ENCODE data around the gene DCDC2C. TPM values are rescaled to one million over a fixed set of nuclear protein-coding genes. Genes with fewer than 3 reads are reported as not detected.

The DCDC2C gene
- total RNA-seq, 8 experiments from 2014 or later: not detected

GRCh38 chr2:3728104-3729054 is 25.0 kb downstream of the DCDC2C start:
- peak; percentile 47 to 94 (median 90) for ATAC-seq (replicated peaks in 6 of 8)
- 0 to 80% (median 28%) methylated on average over 1 to 17 of the region's 22 CpGs for WGBS, 10 experiments
- H3K27ac ChIP-seq: peak overlapping the region in 1 of 2 donors; percentile 19
- in situ Hi-C loops (cut with MboI; ENCODE audit: low pct_unique_long_range_greater_than_20kb in 2 of 9, low sequenced_read_pairs in 9 of 9, unreplicated experiment in 9 of 9): loop anchor here in 1 of 9 experiments (25.0 kb wide), 1 partner anchor 1034 kb away; no protein-coding TSS in a partner anchor
- peaks cover 16 to 22% of the 10 kb centered on the region in 2 donors for H3K4me1 ChIP-seq (replicated peaks in 1 of 2)
- H3K4me3 ChIP-seq: peak overlapping the region in 1 of 5 donors; percentile 7

GRCh38 chr2:3729055-3729448 is 25.7 kb downstream of the DCDC2C start:
- WGBS, 10 experiments: 38 to 97% (median 82%) methylated on average over 1 to 7 of the region's 8 CpGs; no CpG with 5 or more reads in 2 of the 10 experiments
- no peak overlapping the region for H3K27ac ChIP-seq
- no peak overlapping the region for H3K4me3 ChIP-seq
- H3K4me1 ChIP-seq (replicated peaks in 1 of 2): peaks cover 16 to 27% of the 10 kb centered on the region in 2 donors
- no peak for ATAC-seq (replicated peaks in 6 of 8)
- in situ Hi-C loops (cut with MboI; ENCODE audit: low pct_unique_long_range_greater_than_20kb in 2 of 9, low sequenced_read_pairs in 9 of 9, unreplicated experiment in 9 of 9): loop anchor here in 1 of 9 experiments (25.0 kb wide), 1 partner anchor 1033 kb away; no protein-coding TSS in a partner anchor

GRCh38 chr2:3729786-3730185 is 26.4 kb downstream of the DCDC2C start:
- Histone ChIP-seq H3K4me1 (replicated peaks in 1 of 2) (peaks cover 16 to 27% of the 10 kb centered on the region in 2 donors), H3K4me3 (no peak overlapping the region), H3K27ac (no peak overlapping the region)
- in situ Hi-C loops (cut with MboI; ENCODE audit: low pct_unique_long_range_greater_than_20kb in 2 of 9, low sequenced_read_pairs in 9 of 9, unreplicated experiment in 9 of 9): loop anchor here in 1 of 9 experiments (25.0 kb wide), 1 partner anchor 1033 kb away; no protein-coding TSS in a partner anchor
- no peak for ATAC-seq (replicated peaks in 6 of 8)
- WGBS, 10 experiments: 0 to 100% (median 59%) methylated on average over 1 to 6 of the region's 9 CpGs; no CpG with 5 or more reads in 2 of the 10 experiments

- in situ Hi-C loops (cut with MboI; ENCODE audit: low pct_unique_long_range_greater_than_20kb in 2 of 9, low sequenced_read_pairs in 9 of 9, unreplicated experiment in 9 of 9): loop anchor here in 1 of 9 experiments (25.0 kb wide), 1 partner anchor 1032 kb away; no protein-coding TSS in a partner anchor
- H3K27ac ChIP-seq: no peak overlapping the region
- no peak overlapping the region for H3K4me3 ChIP-seq
- ATAC-seq (replicated peaks in 6 of 8): peak in 2 of 8 experiments; percentile 42 to 49
- peaks cover 16 to 27% of the 10 kb centered on the region in 2 donors for H3K4me1 ChIP-seq (replicated peaks in 1 of 2)
- 0 to 100% (median 88%) methylated on average over 1 to 6 of the region's 8 CpGs; no CpG with 5 or more reads in 3 of the 10 experiments for WGBS, 10 experiments
Measured at GRCh38 chr2:3730646-3731045, 27.3 kb downstream of the DCDC2C start.

GRCh38 chr2:3731829-3732228 is 28.5 kb downstream of the DCDC2C start:
- 48 to 100% (median 87%) methylated on average over 1 to 7 of the region's 7 CpGs; no CpG with 5 or more reads in 3 of the 10 experiments for WGBS, 10 experiments
- H3K4me3 ChIP-seq: no peak overlapping the region
- H3K27ac ChIP-seq: no peak overlapping the region
- ATAC-seq (replicated peaks in 6 of 8): no peak
- in situ Hi-C loops (cut with MboI; ENCODE audit: low pct_unique_long_range_greater_than_20kb in 2 of 9, low sequenced_read_pairs in 9 of 9, unreplicated experiment in 9 of 9): loop anchor here in 1 of 9 experiments (25.0 kb wide), 1 partner anchor 1030 kb away; no protein-coding TSS in a partner anchor
- peaks cover 16 to 24% of the 10 kb centered on the region in 2 donors for H3K4me1 ChIP-seq (replicated peaks in 1 of 2)

GRCh38 chr2:3736112-3736511 is 32.7 kb downstream of the DCDC2C start:
- WGBS, 10 experiments: 0 to 82% (median 58%) methylated on average over 1 to 2 of the region's 7 CpGs; no CpG with 5 or more reads in 5 of the 10 experiments
- Histone ChIP-seq H3K4me3 (no peak overlapping the region), H3K4me1 (replicated peaks in 1 of 2) (peaks cover 0 to 9% of the 10 kb centered on the region in 2 donors), H3K27ac (no peak overlapping the region)
- in situ Hi-C loops (cut with MboI; ENCODE audit: low pct_unique_long_range_greater_than_20kb in 2 of 9, low sequenced_read_pairs in 9 of 9, unreplicated experiment in 9 of 9): loop anchor here in 1 of 9 experiments (25.0 kb wide), 1 partner anchor 1026 kb away; no protein-coding TSS in a partner anchor
- ATAC-seq (replicated peaks in 6 of 8): no peak

GRCh38 chr2:3737128-3737527 is 33.8 kb downstream of the DCDC2C start:
- in situ Hi-C loops (cut with MboI; ENCODE audit: low pct_unique_long_range_greater_than_20kb in 2 of 9, low sequenced_read_pairs in 9 of 9, unreplicated experiment in 9 of 9): loop anchor here in 1 of 9 experiments (25.0 kb wide), 1 partner anchor 1025 kb away; no protein-coding TSS in a partner anchor
- Histone ChIP-seq H3K4me1 (replicated peaks in 1 of 2) (peaks cover 0 to 9% of the 10 kb centered on the region in 2 donors), H3K27ac (no peak overlapping the region), H3K4me3 (no peak overlapping the region)
- ATAC-seq (replicated peaks in 6 of 8): no peak
- WGBS, 10 experiments: 27 to 100% (median 88%) methylated on average over 3 to 9 of the region's 9 CpGs; no CpG with 5 or more reads in 4 of the 10 experiments

GRCh38 chr2:3738454-3738853 is 35.1 kb downstream of the DCDC2C start:
- in situ Hi-C loops (cut with MboI; ENCODE audit: low pct_unique_long_range_greater_than_20kb in 2 of 9, low sequenced_read_pairs in 9 of 9, unreplicated experiment in 9 of 9): loop anchor here in 1 of 9 experiments (25.0 kb wide), 1 partner anchor 1024 kb away; no protein-coding TSS in a partner anchor
- peak; percentile 31 to 81 (median 55) for ATAC-seq (replicated peaks in 6 of 8)
- H3K4me1 ChIP-seq (replicated peaks in 1 of 2): peaks cover 6 to 19% of the 10 kb centered on the region in 2 donors
- WGBS, 10 experiments: 0 to 68% (median 51%) methylated on average over 1 to 3 of the region's 3 CpGs; no CpG with 5 or more reads in 1 of the 10 experiments
- no peak overlapping the region for H3K4me3 ChIP-seq
- H3K27ac ChIP-seq: no peak overlapping the region

GRCh38 chr2:3739313-3739712 is 35.9 kb downstream of the DCDC2C start:
- Histone ChIP-seq H3K4me1 (replicated peaks in 1 of 2) (peaks cover 6 to 18% of the 10 kb centered on the region in 2 donors), H3K27ac (no peak overlapping the region), H3K4me3 (no peak overlapping the region)
- in situ Hi-C loops (cut with MboI; ENCODE audit: low pct_unique_long_range_greater_than_20kb in 2 of 9, low sequenced_read_pairs in 9 of 9, unreplicated experiment in 9 of 9): loop anchor here in 1 of 9 experiments (25.0 kb wide), 1 partner anchor 1023 kb away; no protein-coding TSS in a partner anchor
- no peak for ATAC-seq (replicated peaks in 6 of 8)
- WGBS, 10 experiments: 33 to 100% (median 86%) methylated on average over 1 to 8 of the region's 19 CpGs; no CpG with 5 or more reads in 1 of the 10 experiments

- no peak overlapping the region for H3K27ac ChIP-seq
- WGBS, 10 experiments: 50 to 100% (median 89%) methylated on average over 2 to 8 of the region's 8 CpGs; no CpG with 5 or more reads in 2 of the 10 experiments
- H3K4me3 ChIP-seq: no peak overlapping the region
- peaks cover 6 to 18% of the 10 kb centered on the region in 2 donors for H3K4me1 ChIP-seq (replicated peaks in 1 of 2)
- no peak for ATAC-seq (replicated peaks in 6 of 8)
- in situ Hi-C loops (cut with MboI; ENCODE audit: low pct_unique_long_range_greater_than_20kb in 2 of 9, low sequenced_read_pairs in 9 of 9, unreplicated experiment in 9 of 9): loop anchor here in 1 of 9 experiments (25.0 kb wide), 1 partner anchor 1021 kb away; no protein-coding TSS in a partner anchor
Measured at GRCh38 chr2:3741396-3741795, 38.0 kb downstream of the DCDC2C start.

GRCh38 chr2:3741867-3742602 is 38.7 kb downstream of the DCDC2C start:
- H3K4me1 ChIP-seq (replicated peaks in 1 of 2): peaks cover 6 to 18% of the 10 kb centered on the region in 2 donors
- in situ Hi-C loops (cut with MboI; ENCODE audit: low pct_unique_long_range_greater_than_20kb in 2 of 9, low sequenced_read_pairs in 9 of 9, unreplicated experiment in 9 of 9): loop anchor here in 1 of 9 experiments (25.0 kb wide), 1 partner anchor 1020 kb away; no protein-coding TSS in a partner anchor
- H3K4me3 ChIP-seq: no peak overlapping the region
- no peak for ATAC-seq (replicated peaks in 6 of 8)
- H3K27ac ChIP-seq: peak overlapping the region in 1 of 2 donors; percentile 70
- 49 to 99% (median 85%) methylated on average over 2 to 11 of the region's 13 CpGs; no CpG with 5 or more reads in 1 of the 10 experiments for WGBS, 10 experiments
